GM18858 (cell line): ENCODE data around the gene GAS6.

Experiments
- ATAC-seq: cut with Tn5 transposase; IDR thresholded peaks from one replicate; pipeline ENCODE4 v1.9.1; 2021; ENCODE audit not compliant: unreplicated experiment

GAS6 gene

GRCh38 chr13:113822956-113823744 lies 40.7 kb downstream of the GAS6 start:
- no peak for ATAC-seq

DNA sequence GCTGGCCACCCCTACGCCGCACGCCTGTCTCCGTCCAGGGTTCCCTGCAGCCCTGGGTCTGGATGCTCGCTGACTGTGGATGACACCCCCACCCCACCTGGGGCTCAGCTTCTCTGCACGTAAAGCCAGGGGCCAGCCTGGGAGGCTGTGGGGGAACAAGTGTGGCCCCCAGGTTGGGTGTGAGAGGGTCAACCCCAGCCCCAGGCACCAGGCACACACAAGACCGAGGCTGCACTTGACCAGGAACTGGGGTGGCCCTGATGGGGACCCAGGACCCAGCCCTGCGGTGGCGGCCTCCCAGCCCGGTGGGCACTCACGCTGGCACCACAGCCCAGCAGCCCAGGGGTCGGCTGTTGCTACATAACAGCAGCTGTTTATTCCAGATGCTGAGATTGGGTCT lies 41.6 kb downstream of the GAS6 start:
- no peak for ATAC-seq

GRCh38 chr13:113821847-113822246 lies 42.0 kb downstream of the GAS6 start:
- no peak for ATAC-seq

DNA sequence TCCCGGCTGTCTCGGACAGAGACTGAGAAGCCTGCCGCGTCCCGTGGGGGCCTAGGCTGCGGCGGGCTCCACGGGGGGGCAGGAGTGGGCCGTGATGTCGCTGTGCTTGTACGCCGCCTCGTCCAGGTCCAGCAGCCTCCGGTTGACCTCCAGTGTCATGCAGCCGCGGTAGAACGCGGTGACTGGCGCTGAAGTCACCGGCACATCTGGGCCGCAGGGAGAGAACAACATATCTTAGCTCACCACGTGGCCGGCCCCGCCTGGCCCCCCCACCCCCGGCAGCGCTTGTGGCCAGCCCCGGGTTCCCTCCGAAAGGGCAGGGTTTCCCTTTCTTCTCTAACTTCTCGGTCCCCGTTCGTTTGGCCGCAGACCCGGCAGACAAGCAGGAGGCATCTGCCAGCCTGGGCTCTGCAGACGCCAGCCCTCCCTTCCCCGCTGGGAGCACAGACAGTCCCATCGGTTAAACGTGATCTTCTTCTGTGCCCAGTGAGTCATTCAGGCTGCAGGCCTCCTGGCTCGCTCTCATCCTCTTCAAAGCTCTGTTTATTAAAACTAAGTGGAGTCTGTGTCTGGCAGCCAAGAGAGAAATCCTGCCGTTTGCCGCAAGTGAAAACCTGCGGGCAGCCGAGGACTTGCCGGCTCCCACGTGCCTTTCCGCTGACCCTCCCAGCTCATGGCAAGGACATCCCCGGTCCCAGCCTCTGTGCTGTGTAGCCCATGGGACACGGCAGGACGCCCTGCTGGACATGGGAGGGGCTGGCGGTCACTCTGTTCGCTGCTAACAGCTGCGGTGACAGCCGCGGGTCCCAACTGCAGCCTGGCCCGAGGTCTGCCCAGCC lies 42.8 kb downstream of the GAS6 start:
- ATAC-seq: no peak

- no peak for ATAC-seq
Measured at GRCh38 chr13:113819731-113820715, 43.9 kb downstream of the GAS6 start.

DNA sequence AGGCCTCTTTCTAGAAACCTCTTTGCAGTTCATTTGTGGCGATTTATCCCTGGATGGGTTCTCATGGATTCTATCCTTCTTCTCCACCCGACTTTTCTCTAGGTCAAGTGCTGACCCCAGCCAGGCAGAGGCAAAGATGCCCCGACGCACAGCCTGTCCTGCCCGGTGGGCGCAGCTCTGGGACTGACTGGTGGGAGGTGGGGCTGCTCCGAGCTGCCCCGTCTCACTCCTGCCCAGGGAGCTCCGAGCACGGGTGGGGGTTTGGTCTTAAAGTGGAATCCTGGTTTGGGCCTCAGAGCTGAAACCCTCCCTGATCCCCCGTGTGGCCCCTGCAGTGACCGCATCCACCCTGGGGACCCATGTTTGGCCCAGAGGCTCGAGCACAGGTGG lies 44.5 kb downstream of the GAS6 start:
- ATAC-seq: no peak

DNA sequence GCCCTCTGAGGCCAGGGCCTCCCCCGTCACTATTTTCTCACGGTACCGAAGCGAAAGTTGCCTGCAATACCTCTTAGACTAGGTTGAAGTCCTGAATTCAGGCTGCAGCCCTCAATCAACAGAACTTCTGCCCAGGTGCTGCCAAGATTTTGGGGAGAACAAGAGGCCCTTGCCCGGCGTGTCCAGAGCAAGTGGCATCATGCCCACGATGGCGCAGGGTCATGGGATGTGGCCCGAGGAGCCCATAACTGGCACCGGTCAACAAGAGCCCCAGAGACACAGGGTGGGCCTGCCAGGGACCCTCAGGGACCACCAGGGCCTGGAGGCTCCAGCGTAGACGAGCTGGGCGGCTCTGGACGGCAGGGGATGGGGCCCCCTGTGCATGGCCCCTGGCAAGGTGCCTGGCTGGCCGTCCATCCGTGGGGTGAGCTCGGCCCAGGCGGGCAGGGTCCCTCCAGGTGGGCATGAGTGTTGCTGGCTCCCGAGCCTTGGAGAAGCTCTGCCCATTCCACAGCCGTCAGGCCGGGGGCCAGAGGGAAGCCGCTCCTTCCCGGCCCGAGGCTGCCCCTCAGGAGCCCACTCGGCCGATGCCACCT lies 45.1 kb downstream of the GAS6 start:
- ATAC-seq: no peak

DNA sequence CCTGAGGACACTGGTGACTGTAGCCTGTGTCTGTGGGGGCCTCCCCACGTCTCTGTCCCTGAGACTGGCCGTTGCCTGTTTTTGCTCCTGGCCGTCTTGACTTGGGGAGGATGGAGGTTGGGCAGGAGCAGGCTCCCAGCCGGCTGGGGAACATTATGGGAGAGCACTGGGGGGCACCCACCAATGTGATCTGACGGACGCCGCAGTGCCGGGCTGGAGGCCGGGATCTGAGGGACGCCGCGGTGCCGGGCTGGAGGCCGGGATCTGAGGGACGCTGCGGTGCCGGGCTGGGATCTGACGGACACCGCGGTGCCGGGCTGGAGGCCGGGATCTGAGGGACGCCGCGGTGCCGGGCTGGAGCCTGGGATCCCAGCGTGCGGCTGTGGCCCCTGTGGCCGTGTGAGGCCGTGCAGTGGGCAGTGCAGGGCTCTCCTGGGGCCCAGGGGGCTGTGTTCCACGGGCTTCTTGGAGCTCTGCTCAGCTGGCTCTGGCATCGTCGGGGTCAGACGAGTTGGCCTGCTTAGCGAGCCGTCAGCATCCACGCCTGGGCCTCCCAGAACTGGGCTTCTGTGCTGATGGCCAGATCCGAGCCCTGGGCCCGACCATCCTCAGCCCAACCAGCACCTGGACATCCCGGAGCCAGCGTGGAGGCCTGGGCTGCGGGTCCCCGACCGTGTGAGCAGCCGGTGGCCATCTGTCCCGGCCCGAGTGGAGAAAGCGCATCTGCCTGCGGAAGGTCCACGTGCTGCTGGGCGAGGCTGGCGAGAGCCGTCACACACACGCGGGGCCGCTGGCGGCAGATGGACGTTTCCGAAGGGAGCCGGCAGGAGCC lies 45.8 kb downstream of the GAS6 start:
- no peak for ATAC-seq

- no peak for ATAC-seq
Measured at GRCh38 chr13:113816946-113817859, 46.7 kb downstream of the GAS6 start.

DNA sequence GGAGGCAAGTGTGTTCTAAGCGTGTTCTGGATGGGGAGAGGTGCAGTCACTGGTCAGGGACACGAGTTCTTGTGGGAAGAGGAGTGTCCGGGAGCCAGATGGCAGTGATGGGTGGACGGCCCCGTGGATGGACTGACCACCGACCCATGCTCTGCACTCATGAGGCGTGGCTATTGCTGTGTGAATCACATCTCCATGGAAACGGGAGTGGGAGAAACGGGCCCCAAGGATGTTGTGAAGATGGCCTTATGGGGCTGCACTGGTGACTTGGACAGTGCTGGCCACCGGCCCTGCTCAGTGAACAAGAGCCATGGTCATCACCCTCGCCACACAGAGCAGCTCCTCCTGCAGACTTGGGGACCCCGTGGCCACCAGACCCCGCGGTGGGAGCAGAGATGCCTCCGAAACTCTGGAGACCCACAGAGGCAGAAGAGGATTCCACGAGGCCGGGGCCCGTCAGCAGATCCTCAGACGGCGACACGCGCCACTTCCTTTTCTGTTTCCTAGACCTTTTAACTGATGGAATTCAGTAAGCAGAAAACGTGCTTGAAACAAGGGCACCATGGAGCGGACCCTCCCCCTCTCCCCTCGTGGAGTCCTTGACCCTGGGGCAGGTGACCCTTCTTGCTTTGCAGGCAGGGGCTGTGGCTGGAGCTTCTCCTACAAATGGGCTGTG lies 47.5 kb downstream of the GAS6 start:
- ATAC-seq: no peak

- ATAC-seq: no peak
Measured at GRCh38 chr13:113815151-113816058, 48.5 kb downstream of the GAS6 start.

DNA sequence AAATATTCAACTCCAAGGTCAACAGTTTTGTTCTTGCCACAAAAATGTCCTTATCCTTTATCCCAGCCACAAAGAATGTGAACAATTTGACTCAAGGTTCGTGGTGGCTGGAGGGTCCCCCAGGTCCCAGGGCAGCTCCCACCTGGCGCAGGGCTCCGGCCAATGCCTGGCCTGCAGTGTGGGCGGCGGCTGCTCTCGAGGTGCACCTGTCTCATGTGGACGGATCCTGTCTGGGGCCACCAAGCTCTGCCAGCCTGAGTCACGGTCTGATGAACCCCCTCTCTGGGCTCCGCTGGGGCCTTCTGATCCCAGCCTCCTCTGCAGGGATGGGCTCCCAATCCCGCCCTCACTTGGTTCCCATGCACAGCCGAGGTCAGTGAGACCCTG lies 49.4 kb downstream of the GAS6 start:
- ATAC-seq: no peak

DNA sequence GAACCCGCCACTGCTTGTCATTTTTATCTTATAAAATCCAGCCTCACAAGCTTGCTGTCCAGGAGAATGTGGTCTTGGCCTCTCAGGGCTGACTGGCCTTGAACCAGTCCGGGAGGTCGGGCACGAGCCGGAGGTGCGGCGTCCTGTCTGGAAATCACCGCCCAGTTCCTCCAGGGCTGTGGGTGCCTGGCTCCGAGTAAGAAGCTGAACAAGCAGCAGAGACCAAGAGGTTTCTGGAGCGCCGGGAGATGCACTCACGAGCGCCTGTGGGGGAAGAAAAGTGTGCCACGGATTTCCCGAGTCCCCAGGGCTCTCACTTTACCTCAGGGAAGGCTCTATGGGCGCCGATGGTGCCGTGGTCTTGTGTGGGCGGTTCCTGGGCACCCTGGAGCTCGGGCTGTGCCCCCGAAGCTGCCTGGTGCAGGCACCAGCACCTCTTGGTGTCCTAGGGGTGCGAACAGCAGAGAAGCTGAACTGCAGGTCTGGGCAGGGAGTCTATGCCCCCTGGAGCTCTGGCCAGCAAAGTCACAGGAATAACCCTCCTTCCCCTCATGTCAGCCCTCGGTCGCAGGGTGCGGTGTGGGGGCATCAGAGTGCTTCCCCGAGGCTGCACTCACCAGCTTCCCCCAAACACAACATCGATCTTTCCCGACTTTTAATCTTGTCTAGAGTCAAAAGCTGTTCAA lies 50.0 kb downstream of the GAS6 start:
- ATAC-seq: no peak

- no peak for ATAC-seq
Measured at GRCh38 chr13:113813070-113813748, 50.7 kb downstream of the GAS6 start.

GRCh38 chr13:113812178-113813040 lies 51.5 kb downstream of the GAS6 start:
- ATAC-seq: no peak
